Inflammatory macrophage treated with lipopolysaccharide for 1 hour (primary cell): Measurements from ENCODE around the gene RGS11.
"Not testable (repeated sequence)": the region's sequence is repeated elsewhere in the genome, so short reads cannot be mapped to it uniquely, and the experiment has no call there.

Experiments used
- DNase-seq, 2 donors: peaks; one replicate each; pipeline ENCODE4 v3.0.0-alpha.2; 2020 to 2022

The RGS11 gene

GRCh38 chr16:261031-261691 lies 14.6 kb downstream of the RGS11 start:
- DNase-seq, result no peak

- no peak for DNase-seq
Measured at GRCh38 chr16:260326-260725, 15.4 kb downstream of the RGS11 start.

DNA sequence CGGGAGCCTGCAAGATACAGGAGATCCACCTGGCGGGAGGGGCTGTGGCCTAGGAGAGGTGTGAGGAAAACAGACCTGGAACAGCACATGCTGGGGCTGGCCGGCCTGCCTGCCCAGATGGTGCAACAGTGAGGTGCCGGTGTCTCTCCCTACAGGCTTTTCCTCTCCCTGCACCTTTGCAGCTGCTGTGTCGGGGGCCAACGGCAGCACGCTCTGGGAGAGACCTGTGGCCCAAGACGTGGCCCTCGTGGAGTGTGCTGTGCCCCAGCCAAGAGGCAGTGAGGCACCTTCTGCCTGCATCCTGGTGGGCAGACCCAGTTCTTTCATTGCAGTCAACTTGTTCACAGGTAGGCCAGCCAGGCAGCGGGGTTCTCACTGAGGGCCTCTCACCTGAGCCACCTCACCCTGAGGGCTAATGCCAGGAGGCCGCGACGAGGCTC lies 15.9 kb downstream of the RGS11 start:
- no peak for DNase-seq

DNA sequence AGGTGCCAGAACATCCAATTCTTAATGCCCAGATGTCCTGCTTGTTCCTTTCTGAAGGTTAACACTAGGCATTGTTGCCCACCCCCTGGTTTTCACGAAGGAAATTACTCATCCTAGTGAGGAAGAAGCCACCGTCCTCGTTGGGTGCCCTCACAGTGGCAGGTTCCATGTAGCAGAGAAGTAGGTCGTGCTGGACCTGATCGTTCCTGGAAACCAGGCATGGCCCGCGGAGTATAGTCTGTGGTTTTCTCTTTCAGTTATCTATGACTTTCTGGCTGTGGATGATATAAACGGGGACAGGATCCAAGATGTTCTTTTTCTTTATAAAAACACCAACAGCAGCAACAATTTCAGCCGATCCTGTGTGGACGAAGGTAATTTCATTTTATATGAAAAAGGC lies 16.5 kb downstream of the RGS11 start:
- no peak for DNase-seq

DNA sequence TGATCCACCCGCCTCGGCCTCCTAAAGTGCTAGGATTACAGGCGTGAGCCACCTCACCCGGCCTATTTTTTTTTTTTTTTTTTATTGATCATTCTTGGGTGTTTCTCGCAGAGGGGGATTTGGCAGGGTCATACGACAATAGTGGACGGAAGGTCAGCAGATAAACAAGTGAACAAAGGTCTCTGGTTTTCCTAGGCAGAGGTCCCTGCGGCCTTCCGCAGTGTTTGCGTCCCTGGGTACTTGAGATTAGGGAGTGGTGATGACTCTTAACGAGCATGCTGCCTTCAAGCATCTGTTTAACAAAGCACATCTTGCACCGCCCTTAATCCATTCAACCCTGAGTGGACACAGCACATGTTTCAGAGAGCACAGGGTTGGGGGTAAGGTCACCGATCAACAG lies 17.7 kb downstream of the RGS11 start:
- DNase-seq, result not testable (repeated sequence)

DNA sequence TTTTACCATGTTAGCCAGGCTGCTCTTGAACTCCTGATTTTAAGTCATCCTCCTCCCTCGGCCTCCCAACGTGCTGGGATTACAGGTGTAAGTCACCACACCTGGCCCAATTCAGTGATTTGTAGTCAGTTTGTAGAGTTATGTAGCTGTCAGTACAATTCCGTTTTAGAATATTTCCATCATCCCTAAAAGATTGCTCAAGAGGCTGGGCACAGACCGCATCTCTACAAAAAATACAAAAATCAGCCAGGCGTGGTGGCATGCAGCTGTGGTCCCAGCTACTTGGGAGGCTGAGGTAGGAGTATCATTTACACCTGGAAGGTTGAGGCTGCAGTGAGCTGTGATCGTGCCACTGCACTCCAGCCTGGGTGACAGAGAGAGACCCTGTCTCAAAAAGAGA lies 20.6 kb downstream of the RGS11 start:
- DNase-seq, result no peak

- DNase-seq, result no peak
Measured at GRCh38 chr16:254461-254860, 21.3 kb downstream of the RGS11 start.

DNA sequence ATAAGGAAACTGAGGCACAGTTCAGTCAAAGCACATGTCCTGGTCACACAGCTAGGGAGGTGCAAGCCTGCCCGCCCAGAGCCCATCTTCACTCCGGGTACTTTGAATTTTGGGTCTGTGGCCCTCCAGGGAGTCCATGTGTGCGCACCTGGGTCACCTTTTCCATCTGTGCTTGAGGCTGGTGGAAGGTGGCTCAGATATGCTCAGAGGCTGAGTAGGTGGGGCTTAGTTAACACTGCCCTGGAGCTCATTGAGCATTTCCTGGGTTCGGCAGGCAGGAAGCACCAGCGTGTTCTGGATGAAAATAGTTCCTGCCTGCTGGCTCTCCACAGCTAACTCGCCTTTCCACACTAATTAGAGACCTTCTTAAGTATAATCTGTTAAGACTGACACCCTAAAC lies 21.9 kb downstream of the RGS11 start:
- no peak for DNase-seq

GRCh38 chr16:252366-253337 lies 23.1 kb downstream of the RGS11 start:
- peak; percentile 36 to 38 for DNase-seq

DNA sequence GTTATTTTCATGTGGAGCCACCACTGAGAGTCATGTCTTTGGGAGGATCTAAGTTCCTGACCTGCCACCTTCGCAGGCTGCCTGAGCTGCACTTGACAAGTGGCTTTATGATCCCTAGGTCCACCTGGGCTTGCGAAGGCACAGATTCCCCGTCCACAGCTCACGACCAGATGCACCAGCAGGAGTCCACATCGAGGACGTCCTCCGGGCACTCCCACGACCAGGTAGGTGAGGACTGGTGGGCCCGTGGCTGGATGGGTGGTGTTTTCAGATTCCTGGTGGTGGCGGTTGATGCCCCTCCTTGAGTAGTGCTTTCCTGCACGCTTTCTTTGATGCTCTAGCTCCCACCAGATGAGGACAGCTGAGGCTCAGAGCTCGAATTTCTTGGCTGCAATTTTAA lies 26.3 kb downstream of the RGS11 start:
- DNase-seq, result no peak

GRCh38 chr16:247027-247426 lies 28.7 kb downstream of the RGS11 start:
- no peak for DNase-seq

- DNase-seq, result no peak
Measured at GRCh38 chr16:245105-245504, 30.6 kb downstream of the RGS11 start.

GRCh38 chr16:243348-243747 lies 32.4 kb downstream of the RGS11 start:
- DNase-seq, result no peak

- DNase-seq, result no peak
Measured at GRCh38 chr16:242281-242680, 33.5 kb downstream of the RGS11 start.

DNA sequence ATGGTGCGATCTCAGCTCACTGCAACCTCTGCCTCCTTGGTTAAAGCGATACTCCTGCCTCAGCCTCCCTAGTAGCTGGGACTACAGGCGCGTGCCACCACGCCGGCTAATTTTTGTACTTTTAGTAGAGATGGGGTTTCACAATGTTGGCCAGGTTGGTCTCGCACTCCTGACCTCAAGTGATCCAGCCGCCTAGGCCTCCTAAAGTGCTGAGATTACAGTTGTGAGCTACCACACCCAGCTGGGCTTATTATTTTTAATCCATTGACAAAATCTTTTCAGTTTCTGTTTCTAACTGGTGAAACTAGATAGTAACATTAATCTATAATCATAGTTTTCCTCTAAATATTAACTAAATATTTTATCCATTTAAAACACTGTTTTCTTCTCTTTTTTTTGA lies 35.2 kb downstream of the RGS11 start:
- no peak for DNase-seq

DNA sequence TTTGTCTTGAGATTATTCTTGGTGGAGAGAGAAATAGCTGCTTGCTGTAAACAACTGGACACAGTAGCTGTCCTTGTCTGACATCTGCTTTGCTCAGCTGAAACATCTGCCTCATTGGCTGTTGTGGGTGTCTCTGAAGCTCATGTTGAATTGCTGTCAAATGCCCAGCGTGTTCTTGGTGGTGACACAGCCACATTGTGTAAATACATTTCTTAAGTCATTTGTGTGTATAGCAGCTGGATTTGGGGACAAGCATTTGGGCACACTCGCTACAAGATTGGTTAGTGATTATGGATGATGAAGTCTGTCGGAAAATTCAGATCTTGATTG lies 35.8 kb downstream of the RGS11 start:
- DNase-seq, result peak in 1 of 2 donors; percentile 3

- DNase-seq, result peak; percentile 93 to 96
Measured at GRCh38 chr16:234468-235305, 41.1 kb downstream of the RGS11 start, which contains the start of gene FAM234A. Gene FAM234A, plus strand, starts transcription at chr16:234821. Its CDS starts 19,593 bp downstream, at chr16:254414.

GRCh38 chr16:230949-231348 lies 44.8 kb downstream of the RGS11 start:
- no peak for DNase-seq

DNA sequence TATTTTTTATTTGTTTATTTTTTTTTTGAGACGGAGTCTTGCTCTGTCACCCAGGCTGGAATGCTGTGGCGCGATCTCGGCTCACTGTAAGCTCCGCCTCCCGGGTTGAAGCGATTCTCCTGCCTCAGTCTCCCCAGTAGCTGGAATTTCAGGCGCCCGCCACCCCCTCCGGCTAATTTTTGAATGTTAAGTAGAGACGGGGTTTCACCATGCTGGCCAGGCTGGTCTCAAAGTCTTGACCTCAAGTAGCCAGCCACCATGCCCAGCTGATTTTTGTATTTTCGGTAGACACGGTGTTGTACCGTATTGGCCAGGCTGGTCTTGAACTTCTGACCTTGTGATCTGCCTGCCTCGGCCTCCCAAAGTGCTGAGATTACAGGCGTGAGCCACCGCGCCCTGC lies 45.4 kb downstream of the RGS11 start:
- not testable (repeated sequence) for DNase-seq

GRCh38 chr16:229731-230281 lies 45.9 kb downstream of the RGS11 start:
- no peak for DNase-seq

DNA sequence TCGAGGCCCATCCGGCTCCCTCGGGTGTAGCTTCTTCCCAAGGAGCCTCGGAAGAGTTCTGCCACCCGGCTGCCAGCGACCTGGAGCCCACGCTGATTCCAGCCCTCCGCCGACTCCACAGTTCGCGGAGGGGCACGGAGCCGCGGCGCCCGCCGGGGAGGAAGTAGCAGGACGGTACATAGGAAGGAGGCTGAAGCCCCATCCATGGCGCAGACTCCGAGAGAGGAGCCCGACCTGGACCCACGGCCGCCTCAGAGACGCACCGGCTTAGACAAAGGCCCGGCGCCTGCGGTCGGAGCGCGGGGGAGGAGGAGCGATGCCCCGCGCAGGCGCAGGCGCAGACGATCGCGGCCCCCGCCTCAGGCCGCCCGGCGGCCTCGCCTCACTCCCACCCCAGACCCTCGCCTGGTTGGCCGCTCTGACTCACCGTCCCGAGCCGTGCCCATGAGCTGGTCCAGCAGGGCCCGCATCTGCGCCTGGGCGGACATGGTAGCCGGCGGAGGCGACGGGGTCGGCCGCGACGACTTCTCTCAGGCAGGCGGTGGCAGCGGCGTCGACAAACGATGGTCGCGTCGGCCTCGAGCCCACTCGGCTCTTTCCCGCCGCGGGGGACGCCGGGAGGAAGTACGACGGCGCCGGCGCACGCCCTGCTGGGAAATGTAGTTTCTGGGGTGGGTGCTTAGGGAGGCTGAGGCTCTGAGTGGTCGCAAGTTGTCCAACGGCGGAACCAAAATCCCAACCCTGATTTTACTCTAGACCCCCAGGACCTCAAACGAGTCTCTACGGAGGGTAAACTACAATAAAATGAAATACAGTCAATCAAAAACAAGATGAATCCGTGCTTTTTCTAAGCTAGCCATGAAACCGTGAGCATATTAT lies 46.7 kb downstream of the RGS11 start, which contains the start of gene LUC7L:
Gene LUC7L (minus strand): TSS at position 598 of the 879 bp plus-strand sequence. CDS start 110 bp downstream, at position 488.
- DNase-seq, result peak; percentile 77 to 86
